Left ventricle myocardium inferior (tissue), 1 donor: Measurements from ENCODE around the gene ACP1. TPM values are rescaled to one million over a fixed set of nuclear protein-coding genes. Genes with fewer than 3 reads are reported as not detected.

ENCODE experiments used
- DNase-seq: peaks from one replicate; pipeline ENCODE4 v3.0.0-alpha.2; 2020
- H3K27ac ChIP-seq: fragments of 200-600 bp; replicated peaks from 2 replicates; pipeline ENCODE4 v1.8.0; 2021
- H3K27me3 ChIP-seq: fragments of 200-600 bp; 2 replicates; pipeline ENCODE4 v1.8.0; 2021; ENCODE audit warnings: low read depth
- H3K36me3 ChIP-seq: fragments of 200-600 bp; 2 replicates; pipeline ENCODE4 v1.8.0; 2021
- H3K4me1 ChIP-seq: fragments of 200-600 bp; 2 replicates; pipeline ENCODE4 v1.8.0; 2021
- H3K4me3 ChIP-seq: fragments of 200-600 bp; 2 replicates; pipeline ENCODE4 v1.8.0; 2021; ENCODE audit warnings: mild to moderate bottlenecking, moderate library complexity
- H3K9me3 ChIP-seq: fragments of 200-600 bp; replicated peaks from 2 replicates; pipeline ENCODE4 v1.8.0; 2021
- CTCF ChIP-seq: fragments of 200-600 bp; IDR thresholded peaks from 2 replicates; pipeline ENCODE4 v1.8.0; 2021; ENCODE audit warnings: antibody characterized with exemption, mild to moderate bottlenecking, borderline replicate concordance
- intact Hi-C: fragments of 100-400 bp; cut with micrococcal nuclease; formaldehyde crosslinking; loops from one replicate; pipeline ENCODE4 v1.11.0; 2022
- total RNA-seq: library from RNA; stranded (reverse); fragmentation: NEBNext Ultra II Directional; extraction: Animal tissue kit (Norgen Biotek cat#: 25700); gene quantifications from one replicate; pipeline ENCODE4 v1.2.1, GENCODE V29; 2021
- donor health status: DM: no; HTN: yes; CAD: no; lungs with severe emphysema.

The ACP1 gene
- total RNA-seq, 1 donor from 2014 or later, result 68.0 TPM

DNA sequence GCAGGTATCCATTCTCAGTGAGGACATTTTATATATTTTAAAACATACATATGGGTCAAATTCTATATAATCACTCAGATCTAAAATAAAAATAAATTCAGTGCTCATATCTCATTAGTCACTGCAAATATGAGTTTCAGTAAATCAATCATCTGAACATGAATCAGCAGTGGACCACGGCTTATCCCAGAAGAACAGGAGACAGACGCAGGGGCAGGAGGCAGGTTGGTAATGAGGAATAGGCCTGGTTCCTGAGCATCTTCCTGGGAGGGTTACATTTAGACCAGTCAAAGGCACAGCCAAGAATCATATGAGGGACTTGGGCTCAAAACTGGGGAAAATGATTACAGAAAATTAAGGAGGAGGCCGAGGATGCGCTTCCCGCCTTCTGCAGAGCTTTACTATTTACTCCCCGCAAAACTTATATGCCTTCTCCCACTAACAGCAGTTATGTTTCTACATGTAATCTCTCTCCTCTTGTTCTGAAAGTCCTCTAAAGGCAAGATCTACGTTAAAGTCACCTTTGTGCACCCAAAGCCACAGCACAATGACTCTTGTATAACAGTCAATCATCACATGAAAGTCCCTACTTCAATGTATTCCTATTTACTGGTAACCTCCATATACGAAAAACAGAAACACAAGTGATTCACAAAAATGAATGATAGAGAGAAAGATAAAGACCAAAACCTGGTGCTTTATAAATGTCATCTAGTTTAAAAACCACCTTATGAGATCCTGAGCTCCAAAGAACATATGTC, 36.0 kb upstream of the ACP1 start:
- no peak for TF ChIP-seq CTCF
- DNase-seq, result no peak

DNA sequence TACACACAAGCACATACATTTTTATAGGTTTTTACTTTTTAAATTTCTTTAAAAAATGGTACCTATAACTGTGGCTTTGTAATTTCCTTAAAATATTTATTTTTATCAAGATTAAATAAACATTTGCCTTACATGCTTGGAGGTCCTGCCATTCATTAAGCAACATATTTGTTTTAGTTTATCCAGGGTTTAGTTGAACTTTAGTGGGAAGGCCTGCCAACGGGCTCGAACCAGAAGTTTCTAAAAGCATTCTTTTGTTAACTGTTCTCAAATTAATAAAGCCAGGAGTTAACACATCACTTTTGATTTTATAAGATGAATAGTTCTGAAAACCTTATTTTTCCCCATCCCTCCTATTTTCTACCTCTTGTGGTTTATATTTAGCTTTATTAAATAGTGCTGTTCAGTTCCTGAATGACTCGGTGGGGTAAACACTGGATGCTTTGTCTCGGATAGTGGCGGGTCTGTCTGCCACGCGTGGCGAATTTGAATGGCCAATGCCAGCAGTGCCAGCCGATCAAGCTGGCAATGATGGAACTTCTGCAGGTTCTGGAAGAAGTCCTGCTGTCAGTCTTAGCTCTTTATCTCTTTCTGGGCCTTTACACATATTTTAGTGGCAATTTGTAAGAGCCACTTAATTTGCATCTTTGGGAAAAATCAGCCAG, 33.1 kb upstream of the ACP1 start:
- H3K27me3 ChIP-seq, result no peaks in the 10 kb centered on the region
- DNase-seq, result no peak
- intact Hi-C loops, result no loop called here
- H3K4me3 ChIP-seq, result no peak overlapping the region
- TF ChIP-seq CTCF, result no peak
- no peaks in the 10 kb centered on the region for H3K9me3 ChIP-seq
- no peak overlapping the region for H3K27ac ChIP-seq
- H3K4me1 ChIP-seq, result no peaks in the 10 kb centered on the region
- peaks cover 50% of the 10 kb centered on the region for H3K36me3 ChIP-seq

More for the DNA sequence above, 36.0 kb upstream of the ACP1 start:
- no peaks in the 10 kb centered on the region for H3K4me1 ChIP-seq
- peaks cover 70% of the 10 kb centered on the region for H3K36me3 ChIP-seq
- intact Hi-C loops, result no loop called here
- no peaks in the 10 kb centered on the region for H3K9me3 ChIP-seq
- H3K27me3 ChIP-seq, result no peaks in the 10 kb centered on the region
- no peak overlapping the region for H3K4me3 ChIP-seq
- no peak overlapping the region for H3K27ac ChIP-seq

- intact Hi-C loops, result no loop called here
- H3K4me1 ChIP-seq, result no peaks in the 10 kb centered on the region
- peaks cover 37% of the 10 kb centered on the region for H3K36me3 ChIP-seq
- no peak overlapping the region for H3K27ac ChIP-seq
- H3K27me3 ChIP-seq, result no peaks in the 10 kb centered on the region
- DNase-seq, result no peak
- H3K9me3 ChIP-seq, result no peaks in the 10 kb centered on the region
- H3K4me3 ChIP-seq, result no peak overlapping the region
- no peak for TF ChIP-seq CTCF
These were observed 31.7 kb upstream of the ACP1 start for GRCh38 chr2:233030-233429.

GRCh38 chr2:234421-234820, 30.3 kb upstream of the ACP1 start:
- no peak overlapping the region for H3K27ac ChIP-seq
- H3K36me3 ChIP-seq, result peaks cover 34% of the 10 kb centered on the region
- no peaks in the 10 kb centered on the region for H3K27me3 ChIP-seq
- TF ChIP-seq CTCF, result no peak
- no peaks in the 10 kb centered on the region for H3K4me1 ChIP-seq
- H3K9me3 ChIP-seq, result no peaks in the 10 kb centered on the region
- no peak for DNase-seq
- no peak overlapping the region for H3K4me3 ChIP-seq
- intact Hi-C loops, result no loop called here

DNA sequence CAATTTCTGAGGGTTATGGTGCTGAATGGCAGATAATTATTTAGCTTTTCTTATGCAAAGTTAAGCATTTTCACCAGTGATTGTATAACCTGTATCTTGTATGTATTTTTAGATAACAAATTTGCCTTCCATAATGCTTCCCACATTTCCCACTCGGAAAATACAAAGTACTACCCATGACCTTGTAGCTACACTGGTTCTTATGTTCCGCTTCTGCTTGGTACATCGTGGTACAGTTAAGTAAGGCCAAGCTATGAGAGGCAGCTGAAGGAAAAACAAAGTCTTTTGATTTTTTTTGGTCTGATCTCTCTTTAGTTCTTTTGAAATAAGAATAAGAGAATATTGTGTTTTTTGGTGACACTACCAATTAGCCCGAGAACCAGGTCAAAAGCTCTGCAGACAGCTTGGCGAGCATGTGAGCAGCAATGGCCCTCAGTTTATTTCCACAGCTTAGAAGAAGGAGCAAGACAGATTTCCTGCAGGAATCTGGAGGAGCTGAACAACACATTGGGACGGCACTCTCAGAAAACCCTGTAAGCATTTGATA, 27.7 kb upstream of the ACP1 start:
- DNase-seq, result no peak
- intact Hi-C loops, result no loop called here
- TF ChIP-seq CTCF, result no peak
- Histone ChIP-seq H3K4me1 (no peaks in the 10 kb centered on the region), H3K9me3 (peaks cover 8% of the 10 kb centered on the region), H3K4me3 (no peak overlapping the region), H3K27me3 (no peaks in the 10 kb centered on the region), H3K27ac (no peak overlapping the region), H3K36me3 (peaks cover 43% of the 10 kb centered on the region)
